Stomach (tissue), 9 donors: Measurements from ENCODE around the gene C16orf78. TPM values are rescaled to one million over a fixed set of nuclear protein-coding genes. Genes with fewer than 3 reads are reported as not detected.
A peak's percentile ranks its signal among the peaks of the same experiment; 100 is the strongest.

Source experiments
- DNase-seq, 2 donors: peaks; one replicate each; pipeline versions ENCODE4 v3.0.0 to v3.0.0-alpha.2; 2013 to 2019
- H3K27ac ChIP-seq, 5 donors: fragments of 200-600 bp in 4 of 5; sonication (generic) in 4 of 5; one replicate each; pipeline ENCODE4 v1.5.1; 2013 to 2019; ENCODE audit warnings: mild to moderate bottlenecking in 1 of 5, moderate library complexity in 1 of 5
- H3K27me3 ChIP-seq, 3 donors: fragments of 200-600 bp; sonication (generic); one replicate each; pipeline ENCODE4 v1.5.1; 2017 to 2019; ENCODE audit warnings: mixed run types in 1 of 3
- H3K36me3 ChIP-seq, 4 donors: fragments of 200-600 bp; sonication (generic); 1 replicate in 3 of 4; 2 replicates in 1 of 4; pipeline ENCODE4 v1.5.1; 2016 to 2019
- H3K4me1 ChIP-seq, 4 donors: fragments of 200-600 bp; sonication (generic); one replicate each; pipeline ENCODE4 v1.5.1; 2016 to 2019
- H3K4me3 ChIP-seq, 4 donors: fragments of 200-600 bp; sonication (generic) in 3 of 4; one replicate each; pipeline ENCODE4 v1.5.1; 2016 to 2019; ENCODE audit warnings: mild to moderate bottlenecking in 1 of 4
- H3K9me3 ChIP-seq, 4 donors: fragments of 200-600 bp; sonication (generic); one replicate each; pipeline ENCODE4 v1.5.1; 2016 to 2019
- EP300 ChIP-seq: sonication (generic); formaldehyde crosslinking; IDR thresholded peaks from one replicate; pipeline ENCODE4 v1.6.1; 2017; ENCODE audit warnings: antibody characterized with exemption
- POLR2A ChIP-seq, 4 donors: fragments of 450-650 bp; IDR thresholded peaks; one replicate each; pipeline ENCODE4 v1.6.1; 2016; ENCODE audit warnings: antibody characterized with exemption in 4 of 4, control low read depth in 2 of 4, mild to moderate bottlenecking in 1 of 4, moderate library complexity in 1 of 4
- POLR2AphosphoS5 ChIP-seq, 3 donors: sonication (generic); formaldehyde crosslinking; IDR thresholded peaks; one replicate each; pipeline ENCODE4 v1.6.1; 2016; ENCODE audit warnings: antibody characterized with exemption in 3 of 3
- WGBS, 5 donors: extraction: QIAGEN DNeasy Blood & Tissue Kit in 3 of 5; methylation state at CpG; one replicate each; pipeline versions ENCODE4 v1.1.5 to v1.1.7; 2013 to 2018; 5-methylcytosine and 5-hydroxymethylcytosine counted together
- intact Hi-C: fragments of 100-400 bp; cut with DNase I; formaldehyde crosslinking; loops from one replicate; pipeline ENCODE4 v1.15.1; 2023; ENCODE audit warnings: low total_unique reads
- polyA plus RNA-seq, 3 donors: library from polyadenylated mRNA; stranded (reverse); fragments of 200-250 nt; gene quantifications; one replicate each; pipeline ENCODE4 v1.2.3, GENCODE V29; 2013
- total RNA-seq, 5 donors: library from RNA; depleted of rRNA; stranded (reverse); fragments of >200 nt; gene quantifications; one replicate each; pipeline versions ENCODE4 v1.1.0 to v1.2.3, GENCODE V29; 2014 to 2016
- TF ChIP-seq, protein P1 (sequence below), 7 experiments: fragments of 450-650 bp in 4 of 7; fragments of 200-600 bp in 3 of 7; sonication (generic) in 3 of 7; IDR thresholded peaks; one replicate each; pipeline ENCODE4 v1.5.1; 2016 to 2019; ENCODE audit warnings: antibody characterized with exemption in 7 of 7, control low read depth in 2 of 7, mild to moderate bottlenecking in 1 of 7
- donor health status: healthy with polysubstance abuse.
- donor health status: Bipolar disorder and iron deficiency.
- donor health status: healthy.

Gene C16orf78
- total and polyA plus RNA-seq, 8 donors: not detected

DNA sequence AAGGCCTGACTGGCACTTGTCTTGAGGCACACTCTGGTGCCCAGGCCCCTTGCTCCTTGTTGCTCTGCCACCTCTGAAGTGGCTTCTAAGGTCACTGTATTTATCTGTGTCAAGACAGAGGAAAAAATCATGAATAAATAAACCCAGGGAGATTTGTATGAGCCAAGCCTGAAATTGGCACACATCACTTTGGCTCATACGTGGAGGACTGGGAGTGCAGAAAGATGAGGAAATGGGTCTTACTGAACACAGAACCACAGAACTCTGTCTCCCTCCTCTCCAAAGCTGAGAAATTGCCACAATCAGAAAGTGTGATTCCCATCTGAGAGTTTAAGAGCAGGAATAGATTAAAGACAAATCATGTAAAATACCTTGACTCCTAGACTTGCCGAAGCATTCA, 27.1 kb upstream of the C16orf78 start:
- no peak for DNase-seq
- Histone ChIP-seq H3K9me3 (no peaks in the 10 kb centered on the region), H3K27me3 (peaks cover 0 to 64% (median 18%) of the 10 kb centered on the region in 3 donors), H3K4me1 (no peaks in the 10 kb centered on the region), H3K27ac (no peak overlapping the region), H3K4me3 (no peak overlapping the region), H3K36me3 (no peaks in the 10 kb centered on the region)
- TF ChIP-seq POLR2A (IDR thresholded peaks at IDR 0.05): no peak
- TF ChIP-seq, protein P1, sequence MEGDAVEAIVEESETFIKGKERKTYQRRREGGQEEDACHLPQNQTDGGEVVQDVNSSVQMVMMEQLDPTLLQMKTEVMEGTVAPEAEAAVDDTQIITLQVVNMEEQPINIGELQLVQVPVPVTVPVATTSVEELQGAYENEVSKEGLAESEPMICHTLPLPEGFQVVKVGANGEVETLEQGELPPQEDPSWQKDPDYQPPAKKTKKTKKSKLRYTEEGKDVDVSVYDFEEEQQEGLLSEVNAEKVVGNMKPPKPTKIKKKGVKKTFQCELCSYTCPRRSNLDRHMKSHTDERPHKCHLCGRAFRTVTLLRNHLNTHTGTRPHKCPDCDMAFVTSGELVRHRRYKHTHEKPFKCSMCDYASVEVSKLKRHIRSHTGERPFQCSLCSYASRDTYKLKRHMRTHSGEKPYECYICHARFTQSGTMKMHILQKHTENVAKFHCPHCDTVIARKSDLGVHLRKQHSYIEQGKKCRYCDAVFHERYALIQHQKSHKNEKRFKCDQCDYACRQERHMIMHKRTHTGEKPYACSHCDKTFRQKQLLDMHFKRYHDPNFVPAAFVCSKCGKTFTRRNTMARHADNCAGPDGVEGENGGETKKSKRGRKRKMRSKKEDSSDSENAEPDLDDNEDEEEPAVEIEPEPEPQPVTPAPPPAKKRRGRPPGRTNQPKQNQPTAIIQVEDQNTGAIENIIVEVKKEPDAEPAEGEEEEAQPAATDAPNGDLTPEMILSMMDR (IDR thresholded peaks at IDR 0.05): no peak
- TF ChIP-seq EP300: no peak
- TF ChIP-seq POLR2AphosphoS5 (IDR thresholded peaks at IDR 0.05): no peak
- intact Hi-C loops: no loop called here
- 43 to 63% (median 54%) methylated on average over 2 of the region's 2 CpGs for WGBS, 5 donors

DNA sequence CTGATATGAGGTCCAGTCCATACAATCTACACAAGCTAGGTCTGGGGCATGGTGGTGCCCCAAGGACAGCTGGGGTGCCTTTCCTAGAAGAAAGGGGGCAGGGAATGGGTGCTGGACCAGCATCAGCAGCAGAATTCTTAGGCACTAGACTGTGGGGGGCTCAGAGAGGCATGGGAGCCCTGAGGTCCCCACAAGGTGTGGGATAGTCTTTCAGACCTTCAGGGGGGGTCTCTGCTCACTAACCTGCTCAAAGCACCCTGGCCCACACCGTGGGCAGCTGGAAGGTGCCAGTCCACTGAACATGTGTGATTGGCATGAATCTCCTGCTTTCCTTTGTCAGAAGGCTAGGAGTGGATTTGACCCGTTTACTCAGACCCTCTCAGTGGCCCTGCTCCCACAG, 26.1 kb upstream of the C16orf78 start:
- Histone ChIP-seq H3K27ac (no peak overlapping the region), H3K4me1 (no peaks in the 10 kb centered on the region), H3K36me3 (no peaks in the 10 kb centered on the region), H3K9me3 (no peaks in the 10 kb centered on the region), H3K4me3 (no peak overlapping the region), H3K27me3 (peaks cover 0 to 58% (median 20%) of the 10 kb centered on the region in 3 donors)
- DNase-seq: no peak
- WGBS, 5 donors: 32 to 52% (median 46%) methylated on average over 2 of the region's 2 CpGs
- TF ChIP-seq POLR2AphosphoS5 (IDR thresholded peaks at IDR 0.05) (no peak), EP300 (no peak), POLR2A (IDR thresholded peaks at IDR 0.05) (no peak)
- TF ChIP-seq, protein P1 (IDR thresholded peaks at IDR 0.05): no peak
- intact Hi-C loops: no loop called here

DNA sequence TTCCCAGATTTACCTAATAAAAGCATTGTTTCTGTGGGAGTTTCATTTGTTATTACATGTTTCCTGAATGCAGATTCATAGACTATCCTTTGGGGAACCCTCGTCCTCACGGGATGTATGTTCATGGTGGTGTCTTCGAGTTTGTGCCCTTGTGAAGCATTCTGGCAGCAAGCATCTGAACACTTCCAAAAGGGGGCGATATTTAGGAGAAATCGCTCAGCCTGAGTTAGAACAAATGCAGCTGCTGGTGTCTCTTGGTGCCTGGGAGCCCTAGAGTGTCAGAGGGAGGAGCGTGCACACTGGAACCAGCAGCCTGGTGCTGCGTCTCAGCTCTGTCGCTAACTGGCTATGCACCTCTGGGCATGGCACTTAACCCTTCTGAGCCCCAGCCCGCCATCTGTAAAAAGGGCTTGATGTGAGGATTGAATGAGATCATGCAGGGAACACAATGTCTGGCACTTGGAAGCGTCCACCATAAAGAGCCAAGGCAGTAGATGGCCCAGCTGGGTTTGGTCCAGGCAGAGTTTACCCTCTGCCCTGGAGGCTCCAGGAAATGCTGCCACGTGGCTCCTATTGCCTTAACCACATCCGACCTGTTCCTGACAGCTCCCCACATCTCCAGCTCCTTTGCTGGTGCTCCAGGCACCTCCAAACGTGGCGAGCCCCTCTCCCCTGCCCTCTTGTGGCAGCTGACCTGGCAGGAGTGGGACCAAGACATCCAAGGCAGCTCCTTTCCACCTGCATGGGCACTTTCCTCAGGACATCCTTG, 25.0 kb upstream of the C16orf78 start:
- H3K27me3 ChIP-seq: peaks cover 0 to 57% (median 20%) of the 10 kb centered on the region in 3 donors
- intact Hi-C loops: no loop called here

DNA sequence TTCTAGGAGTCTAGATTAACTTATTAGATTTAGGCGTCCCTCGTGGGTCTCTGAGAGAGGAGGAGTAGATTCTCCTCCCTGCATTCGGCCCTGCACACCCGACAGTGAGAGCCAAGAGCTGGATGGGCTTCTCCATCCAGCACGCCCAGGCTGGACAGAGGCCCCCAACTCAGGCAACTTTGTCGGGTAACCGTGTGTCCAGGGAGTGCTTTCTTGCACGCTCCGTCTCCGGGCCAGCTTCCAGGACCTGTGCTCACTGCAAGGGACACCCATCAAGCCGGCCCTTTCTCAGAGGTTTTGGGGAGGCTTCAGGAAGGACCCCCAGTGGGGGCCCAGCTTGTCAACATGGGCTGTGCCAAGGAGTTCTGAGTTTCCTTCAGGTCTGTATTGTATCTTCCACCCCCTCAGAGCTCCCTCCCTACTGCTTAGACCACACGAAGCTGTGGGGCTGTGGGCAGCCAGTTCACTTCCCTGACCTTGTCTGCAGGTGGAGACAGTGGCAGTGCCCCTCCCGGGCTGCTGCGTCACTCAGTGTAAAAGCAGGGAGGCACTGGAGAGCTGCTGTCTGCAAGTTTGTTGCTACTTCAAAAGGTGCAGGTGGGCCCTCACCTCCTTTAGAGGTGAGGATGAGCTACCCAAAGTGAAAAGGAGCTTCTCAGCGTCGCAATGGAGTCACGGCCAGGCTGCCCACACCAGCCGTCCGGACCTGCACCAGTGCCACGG, 24.0 kb upstream of the C16orf78 start:
- intact Hi-C loops: loop anchor here (5.0 kb wide), 1 partner anchor 662 kb away; no protein-coding TSS in a partner anchor
- no peak overlapping the region for H3K4me3 ChIP-seq
- TF ChIP-seq, protein P1 (IDR thresholded peaks at IDR 0.05): no peak
- no peak for TF ChIP-seq EP300
- no peak for TF ChIP-seq POLR2A (IDR thresholded peaks at IDR 0.05)
- no peak for TF ChIP-seq POLR2AphosphoS5 (IDR thresholded peaks at IDR 0.05)
- H3K27me3 ChIP-seq: peaks cover 0 to 57% (median 20%) of the 10 kb centered on the region in 3 donors
- 62 to 69% (median 65%) methylated on average over 20 of the region's 20 CpGs for WGBS, 5 donors
- H3K27ac ChIP-seq: no peak overlapping the region
- H3K36me3 ChIP-seq: no peaks in the 10 kb centered on the region
- H3K4me1 ChIP-seq: no peaks in the 10 kb centered on the region
- no peaks in the 10 kb centered on the region for H3K9me3 ChIP-seq
- DNase-seq: peak in 1 of 2 donors; percentile 11

More for the DNA sequence above, 25.0 kb upstream of the C16orf78 start:
- H3K4me3 ChIP-seq: no peak overlapping the region
- H3K4me1 ChIP-seq: no peaks in the 10 kb centered on the region
- no peak for DNase-seq
- TF ChIP-seq POLR2AphosphoS5 (IDR thresholded peaks at IDR 0.05) (no peak), EP300 (no peak), POLR2A (IDR thresholded peaks at IDR 0.05) (no peak)
- TF ChIP-seq, protein P1 (IDR thresholded peaks at IDR 0.05): no peak
- H3K36me3 ChIP-seq: no peaks in the 10 kb centered on the region
- 40 to 59% (median 46%) methylated on average over 10 to 14 of the region's 14 CpGs for WGBS, 5 donors
- no peak overlapping the region for H3K27ac ChIP-seq
- H3K9me3 ChIP-seq: no peaks in the 10 kb centered on the region
